CD4-positive, alpha-beta T cell treated with Interleukin-15 for 1 hour (primary cell): Measurements from ENCODE around the gene SMC6.

Experiments used
- DNase-seq: peaks from one replicate; pipeline ENCODE4 v3.0.0-alpha.2; 2020

SMC6 gene

GRCh38 chr2:17710547-17711248 lies 42.9 kb downstream of the SMC6 start:
- DNase-seq: no peak

GRCh38 chr2:17709897-17710296 lies 43.7 kb downstream of the SMC6 start:
- DNase-seq: no peak

- no peak for DNase-seq
Observed at GRCh38 chr2:17708501-17708900, 45.1 kb downstream of the SMC6 start.

GRCh38 chr2:17706845-17707244 lies 46.8 kb downstream of the SMC6 start:
- no peak for DNase-seq

- DNase-seq: no peak
Observed at GRCh38 chr2:17690776-17691175, 62.8 kb downstream of the SMC6 start.

- no peak for DNase-seq
Observed at GRCh38 chr2:17689010-17689409, 64.6 kb downstream of the SMC6 start.

- no peak for DNase-seq
Observed at GRCh38 chr2:17688600-17688999, 65.0 kb downstream of the SMC6 start.

GRCh38 chr2:17683981-17684380 lies 69.6 kb downstream of the SMC6 start:
- DNase-seq: no peak

GRCh38 chr2:17682098-17682857 lies 71.3 kb downstream of the SMC6 start:
- DNase-seq: no peak

GRCh38 chr2:17680119-17680518 lies 73.5 kb downstream of the SMC6 start:
- no peak for DNase-seq

GRCh38 chr2:17674817-17675216 lies 78.8 kb downstream of the SMC6 start:
- no peak for DNase-seq

GRCh38 chr2:17672583-17673317 lies 80.9 kb downstream of the SMC6 start:
- DNase-seq: no peak

GRCh38 chr2:17667898-17668297 lies 85.7 kb downstream of the SMC6 start:
- DNase-seq: no peak

- DNase-seq: no peak
Observed at GRCh38 chr2:17664534-17664933, 89.1 kb downstream of the SMC6 start.

- no peak for DNase-seq
Observed at GRCh38 chr2:17662723-17663122, 90.9 kb downstream of the SMC6 start.

- no peak for DNase-seq
Observed at GRCh38 chr2:17661460-17661859, 92.2 kb downstream of the SMC6 start.

GRCh38 chr2:17660219-17660618 lies 93.4 kb downstream of the SMC6 start:
- DNase-seq: no peak

GRCh38 chr2:17658251-17658843 lies 95.3 kb downstream of the SMC6 start:
- DNase-seq: no peak

GRCh38 chr2:17657759-17658158 lies 95.9 kb downstream of the SMC6 start:
- DNase-seq: no peak

GRCh38 chr2:17652681-17653394 lies 100.8 kb downstream of the SMC6 start:
- no peak for DNase-seq

- no peak for DNase-seq
Observed at GRCh38 chr2:17649026-17649425, 104.6 kb downstream of the SMC6 start.

- DNase-seq: no peak
Observed at GRCh38 chr2:17648581-17648980, 105.0 kb downstream of the SMC6 start.
